Uterus (tissue), 4 donors: ENCODE measurements around the gene TMEM178B. TPM values are rescaled to one million over a fixed set of nuclear protein-coding genes. Genes with fewer than 3 reads are reported as not detected.

Experiments
- DNase-seq, 2 donors: peaks; one replicate each; pipeline ENCODE4 v3.0.0-alpha.2; 2019 to 2020
- H3K27ac ChIP-seq, 2 donors: fragments of 200-600 bp; sonication (generic); 1 replicate in 1 of 2; 2 replicates in 1 of 2; pipeline ENCODE4 v1.5.1; 2016 to 2018
- H3K27me3 ChIP-seq, 2 donors: fragments of 200-600 bp; sonication (generic); one replicate each; pipeline ENCODE4 v1.5.1; 2018 to 2019; ENCODE audit warnings: control low read depth in 1 of 2
- H3K36me3 ChIP-seq, 2 donors: fragments of 200-600 bp; sonication (generic); one replicate each; pipeline ENCODE4 v1.5.1; 2019; ENCODE audit warnings: control low read depth in 1 of 2
- H3K4me1 ChIP-seq, 2 donors: fragments of 200-600 bp; sonication (generic); one replicate each; pipeline ENCODE4 v1.5.1; 2018 to 2019; ENCODE audit warnings: control low read depth in 1 of 2
- H3K4me3 ChIP-seq, 2 donors: fragments of 200-600 bp; sonication (generic); 1 replicate in 1 of 2; 2 replicates in 1 of 2; pipeline ENCODE4 v1.5.1; 2018 to 2019; ENCODE audit warnings: mild to moderate bottlenecking in 1 of 2
- H3K9me3 ChIP-seq, 2 donors: fragments of 200-600 bp; sonication (generic); one replicate each; pipeline ENCODE4 v1.5.1; 2019; ENCODE audit warnings: control low read depth in 1 of 2
- POLR2A ChIP-seq, 2 donors: fragments of 450-650 bp; IDR thresholded peaks; one replicate each; pipeline ENCODE4 v1.6.1; 2016; ENCODE audit warnings: antibody characterized with exemption in 2 of 2, mild to moderate bottlenecking in 1 of 2, moderate library complexity in 1 of 2
- intact Hi-C: fragments of 100-400 bp; cut with DNase I; formaldehyde crosslinking; loops from one replicate; pipeline ENCODE4 v1.15.1; 2023; ENCODE audit warnings: low total_unique reads
- total RNA-seq, 4 donors: library from RNA; depleted of rRNA in 3 of 4; stranded (reverse); fragments of >200 nt in 3 of 4; gene quantifications; one replicate each; pipeline versions ENCODE4 v1.1.0 to v1.2.4, GENCODE V29; 2014 to 2023
- TF ChIP-seq, protein P1 (sequence below), 4 experiments: fragments of 200-600 bp in 2 of 4; fragments of 450-650 bp in 2 of 4; sonication (generic) in 2 of 4; IDR thresholded peaks; one replicate each; pipeline ENCODE4 v1.5.1; 2016 to 2019; ENCODE audit warnings: antibody characterized with exemption in 4 of 4, mild to moderate bottlenecking in 2 of 4, moderate library complexity in 1 of 4
- donor health status: DM: yes; HTN: yes; CAD: no.

The TMEM178B gene
- total RNA-seq, 4 donors from 2014 or later = 0.76 to 3.0 TPM; not detected in 2

DNA sequence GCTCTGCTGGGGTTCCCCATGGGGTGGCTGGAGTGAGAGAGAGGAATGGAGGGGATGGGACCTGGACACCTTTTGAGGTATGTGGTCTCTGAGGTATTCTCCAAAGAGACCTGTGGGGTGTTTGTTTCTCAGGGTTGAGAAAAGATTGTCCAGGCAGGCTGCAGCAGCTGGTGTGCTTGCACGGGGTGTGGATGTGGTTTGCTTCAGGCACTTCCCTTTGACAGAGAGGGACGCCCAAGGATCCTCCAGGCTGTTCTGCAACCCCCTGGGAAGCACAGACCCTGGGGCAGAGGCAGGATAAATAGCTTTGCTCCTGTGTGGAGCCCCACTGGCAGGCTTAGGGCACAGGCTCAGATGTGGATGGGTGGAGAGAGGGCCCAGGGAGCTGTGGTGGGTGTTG lies 362.3 kb downstream of the TMEM178B start:
- H3K4me3 ChIP-seq = no peak overlapping the region
- no peak for DNase-seq
- no peaks in the 10 kb centered on the region for H3K27me3 ChIP-seq
- H3K36me3 ChIP-seq = no peaks in the 10 kb centered on the region
- intact Hi-C loops = no loop called here
- no peak overlapping the region for H3K27ac ChIP-seq
- H3K9me3 ChIP-seq = no peaks in the 10 kb centered on the region
- H3K4me1 ChIP-seq = no peaks in the 10 kb centered on the region
- no peak for TF ChIP-seq POLR2A (IDR thresholded peaks at IDR 0.05)
- TF ChIP-seq, protein P1, sequence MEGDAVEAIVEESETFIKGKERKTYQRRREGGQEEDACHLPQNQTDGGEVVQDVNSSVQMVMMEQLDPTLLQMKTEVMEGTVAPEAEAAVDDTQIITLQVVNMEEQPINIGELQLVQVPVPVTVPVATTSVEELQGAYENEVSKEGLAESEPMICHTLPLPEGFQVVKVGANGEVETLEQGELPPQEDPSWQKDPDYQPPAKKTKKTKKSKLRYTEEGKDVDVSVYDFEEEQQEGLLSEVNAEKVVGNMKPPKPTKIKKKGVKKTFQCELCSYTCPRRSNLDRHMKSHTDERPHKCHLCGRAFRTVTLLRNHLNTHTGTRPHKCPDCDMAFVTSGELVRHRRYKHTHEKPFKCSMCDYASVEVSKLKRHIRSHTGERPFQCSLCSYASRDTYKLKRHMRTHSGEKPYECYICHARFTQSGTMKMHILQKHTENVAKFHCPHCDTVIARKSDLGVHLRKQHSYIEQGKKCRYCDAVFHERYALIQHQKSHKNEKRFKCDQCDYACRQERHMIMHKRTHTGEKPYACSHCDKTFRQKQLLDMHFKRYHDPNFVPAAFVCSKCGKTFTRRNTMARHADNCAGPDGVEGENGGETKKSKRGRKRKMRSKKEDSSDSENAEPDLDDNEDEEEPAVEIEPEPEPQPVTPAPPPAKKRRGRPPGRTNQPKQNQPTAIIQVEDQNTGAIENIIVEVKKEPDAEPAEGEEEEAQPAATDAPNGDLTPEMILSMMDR (IDR thresholded peaks at IDR 0.05) = no peak

DNA sequence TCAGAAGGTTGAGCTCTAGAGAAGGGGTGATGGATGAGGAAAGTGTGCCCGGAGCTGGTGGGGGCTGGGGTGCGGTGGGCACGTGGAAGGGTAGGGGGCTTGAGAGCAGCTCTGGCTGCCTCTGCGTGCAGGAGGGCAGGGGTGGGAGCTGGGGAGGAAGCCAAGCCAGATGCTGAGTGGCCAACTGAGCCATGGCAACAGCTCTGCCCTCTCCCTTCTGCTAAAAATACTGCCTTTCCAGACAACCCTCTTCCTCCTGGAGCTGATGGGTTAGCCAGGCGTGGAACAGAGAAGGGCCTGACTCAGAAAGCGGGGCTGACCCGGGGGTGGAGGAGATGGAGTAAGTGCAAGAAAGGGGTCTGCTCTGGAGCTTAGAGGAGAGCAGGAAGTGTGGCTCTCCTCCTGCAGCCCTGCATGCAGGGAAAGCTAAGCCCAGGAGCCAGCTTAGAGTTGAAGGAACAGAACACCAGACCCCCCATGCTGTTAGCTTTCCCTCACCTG lies 362.8 kb downstream of the TMEM178B start:
- Histone ChIP-seq H3K27me3 (no peaks in the 10 kb centered on the region), H3K9me3 (no peaks in the 10 kb centered on the region), H3K4me3 (no peak overlapping the region), H3K36me3 (no peaks in the 10 kb centered on the region), H3K4me1 (no peaks in the 10 kb centered on the region), H3K27ac (no peak overlapping the region)
- TF ChIP-seq, protein P1 (IDR thresholded peaks at IDR 0.05) = no peak
- TF ChIP-seq POLR2A (IDR thresholded peaks at IDR 0.05) = no peak
- intact Hi-C loops = no loop called here
- no peak for DNase-seq

GRCh38 chr7:141439164-141439563 lies 365.3 kb downstream of the TMEM178B start:
- H3K4me3 ChIP-seq = no peak overlapping the region
- no peak for DNase-seq
- H3K36me3 ChIP-seq = no peaks in the 10 kb centered on the region
- H3K9me3 ChIP-seq = no peaks in the 10 kb centered on the region
- no peak for TF ChIP-seq POLR2A (IDR thresholded peaks at IDR 0.05)
- TF ChIP-seq, protein P1 (IDR thresholded peaks at IDR 0.05) = no peak
- no peaks in the 10 kb centered on the region for H3K4me1 ChIP-seq
- H3K27ac ChIP-seq = no peak overlapping the region
- H3K27me3 ChIP-seq = no peaks in the 10 kb centered on the region
- intact Hi-C loops = no loop called here

DNA sequence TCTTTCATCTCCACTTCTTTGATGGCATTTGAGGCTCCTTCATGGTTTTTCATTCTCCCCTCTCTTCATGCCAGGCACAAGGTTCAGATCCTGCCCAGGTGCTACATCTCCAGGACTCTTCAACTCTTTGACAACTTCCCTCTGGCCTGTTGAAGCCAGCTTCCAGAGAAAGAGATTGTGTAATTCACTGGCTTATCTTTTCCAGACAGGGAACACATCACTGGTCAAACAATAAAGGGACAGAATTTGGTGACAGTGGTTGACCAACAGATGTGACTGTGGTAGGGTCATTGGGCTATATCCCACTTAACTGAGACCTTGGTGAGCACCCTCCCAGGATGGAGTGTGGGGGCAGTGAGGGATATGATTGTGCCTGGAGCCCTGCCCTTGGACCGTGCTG lies 365.9 kb downstream of the TMEM178B start:
- Histone ChIP-seq H3K9me3 (no peaks in the 10 kb centered on the region), H3K4me1 (no peaks in the 10 kb centered on the region), H3K36me3 (no peaks in the 10 kb centered on the region), H3K27me3 (no peaks in the 10 kb centered on the region), H3K4me3 (no peak overlapping the region), H3K27ac (no peak overlapping the region)
- TF ChIP-seq, protein P1 (IDR thresholded peaks at IDR 0.05) = no peak
- no peak for TF ChIP-seq POLR2A (IDR thresholded peaks at IDR 0.05)
- DNase-seq = no peak
- intact Hi-C loops = no loop called here

GRCh38 chr7:141441837-141442627 lies 368.2 kb downstream of the TMEM178B start:
- Histone ChIP-seq H3K27me3 (no peaks in the 10 kb centered on the region), H3K36me3 (no peaks in the 10 kb centered on the region), H3K9me3 (no peaks in the 10 kb centered on the region), H3K4me1 (no peaks in the 10 kb centered on the region), H3K4me3 (no peak overlapping the region), H3K27ac (no peak overlapping the region)
- intact Hi-C loops = no loop called here
- TF ChIP-seq, protein P1 (IDR thresholded peaks at IDR 0.05) = no peak
- no peak for TF ChIP-seq POLR2A (IDR thresholded peaks at IDR 0.05)
- no peak for DNase-seq
